HFF-Myc (cell line): Measurements from ENCODE around the gene MSI2.

Experiments used
- DNase-seq: peaks from one replicate; pipeline ENCODE4 v3.0.0-alpha.2; 2011; ENCODE audit warnings: low read depth; ENCODE audit errors: extremely low read depth
- H3K4me3 ChIP-seq: replicated peaks from 2 replicates; pipeline ENCODE4 v1.5.1; 2011; ENCODE audit warnings: low read depth, mild to moderate bottlenecking, control low read depth, low read length
- TF ChIP-seq, protein P1 (sequence below): IDR thresholded peaks from 2 replicates; pipeline ENCODE4 v1.5.1; 2012; ENCODE audit warnings: mild to moderate bottlenecking, low read depth, low read length, control low read depth; ENCODE audit errors: missing control alignments

The MSI2 gene

DNA sequence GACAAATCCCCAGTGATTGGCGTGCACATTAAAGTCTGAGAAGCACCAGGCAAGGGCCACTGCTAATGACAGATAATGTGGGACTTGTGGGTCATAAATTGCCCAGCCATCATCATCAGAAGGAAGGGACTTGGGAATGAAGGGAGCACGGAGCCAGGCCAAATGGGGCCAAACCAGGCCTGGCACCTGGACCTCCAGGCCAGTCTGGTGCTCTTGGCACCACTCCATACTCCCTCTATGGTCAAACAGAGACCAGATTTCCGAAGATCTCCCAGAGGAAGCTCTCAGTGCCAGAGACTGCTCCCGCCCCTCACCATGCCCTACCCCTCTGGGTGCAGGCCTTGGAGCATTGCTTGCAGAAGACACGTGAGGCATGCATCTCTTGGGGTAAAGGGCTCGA lies 346.6 kb downstream of the MSI2 start:
- TF ChIP-seq, protein P1, sequence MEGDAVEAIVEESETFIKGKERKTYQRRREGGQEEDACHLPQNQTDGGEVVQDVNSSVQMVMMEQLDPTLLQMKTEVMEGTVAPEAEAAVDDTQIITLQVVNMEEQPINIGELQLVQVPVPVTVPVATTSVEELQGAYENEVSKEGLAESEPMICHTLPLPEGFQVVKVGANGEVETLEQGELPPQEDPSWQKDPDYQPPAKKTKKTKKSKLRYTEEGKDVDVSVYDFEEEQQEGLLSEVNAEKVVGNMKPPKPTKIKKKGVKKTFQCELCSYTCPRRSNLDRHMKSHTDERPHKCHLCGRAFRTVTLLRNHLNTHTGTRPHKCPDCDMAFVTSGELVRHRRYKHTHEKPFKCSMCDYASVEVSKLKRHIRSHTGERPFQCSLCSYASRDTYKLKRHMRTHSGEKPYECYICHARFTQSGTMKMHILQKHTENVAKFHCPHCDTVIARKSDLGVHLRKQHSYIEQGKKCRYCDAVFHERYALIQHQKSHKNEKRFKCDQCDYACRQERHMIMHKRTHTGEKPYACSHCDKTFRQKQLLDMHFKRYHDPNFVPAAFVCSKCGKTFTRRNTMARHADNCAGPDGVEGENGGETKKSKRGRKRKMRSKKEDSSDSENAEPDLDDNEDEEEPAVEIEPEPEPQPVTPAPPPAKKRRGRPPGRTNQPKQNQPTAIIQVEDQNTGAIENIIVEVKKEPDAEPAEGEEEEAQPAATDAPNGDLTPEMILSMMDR, result no peak
- no peak overlapping the region for H3K4me3 ChIP-seq
- DNase-seq, result no peak

DNA sequence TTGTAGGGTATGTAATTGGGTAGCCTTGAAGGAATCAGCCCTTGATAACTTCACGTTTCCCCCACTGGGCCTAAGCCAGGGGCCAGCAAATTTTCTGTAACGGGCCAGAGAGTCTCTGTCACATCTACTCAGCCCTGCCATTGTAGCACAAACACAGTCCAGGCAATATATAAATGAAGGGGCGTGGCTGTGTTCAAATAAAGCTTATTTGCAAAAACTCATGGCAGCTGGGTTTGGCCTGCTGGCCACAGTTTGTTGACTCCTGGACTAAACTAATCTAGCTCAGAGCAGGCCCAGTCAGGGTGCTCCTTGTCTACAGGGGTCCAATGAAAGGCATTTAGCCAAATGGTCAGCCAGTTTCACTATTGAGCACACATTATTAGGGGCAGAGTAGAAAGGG lies 347.2 kb downstream of the MSI2 start:
- DNase-seq, result no peak
- H3K4me3 ChIP-seq, result no peak overlapping the region
- TF ChIP-seq, protein P1, result no peak

DNA sequence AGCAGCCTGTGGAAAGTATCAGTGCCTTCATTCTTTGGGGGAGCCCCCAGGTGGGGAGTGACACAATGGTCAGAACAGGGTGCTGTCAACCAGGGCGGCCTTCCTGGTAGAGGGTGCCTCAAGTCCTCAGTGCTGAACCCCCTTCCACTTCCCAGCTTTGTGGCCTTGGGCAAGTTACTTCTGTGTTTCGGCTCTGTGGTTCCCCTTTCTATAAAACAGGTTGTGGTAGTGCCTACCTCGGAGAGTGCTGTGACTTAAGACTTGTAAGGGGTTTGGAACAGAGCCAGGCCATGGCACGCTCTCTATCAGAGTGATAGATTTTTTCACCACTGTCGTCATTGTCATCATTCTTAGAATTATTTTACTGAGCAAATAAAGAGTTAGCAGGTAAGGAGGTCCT lies 347.7 kb downstream of the MSI2 start:
- no peak overlapping the region for H3K4me3 ChIP-seq
- TF ChIP-seq, protein P1, result no peak
- no peak for DNase-seq

DNA sequence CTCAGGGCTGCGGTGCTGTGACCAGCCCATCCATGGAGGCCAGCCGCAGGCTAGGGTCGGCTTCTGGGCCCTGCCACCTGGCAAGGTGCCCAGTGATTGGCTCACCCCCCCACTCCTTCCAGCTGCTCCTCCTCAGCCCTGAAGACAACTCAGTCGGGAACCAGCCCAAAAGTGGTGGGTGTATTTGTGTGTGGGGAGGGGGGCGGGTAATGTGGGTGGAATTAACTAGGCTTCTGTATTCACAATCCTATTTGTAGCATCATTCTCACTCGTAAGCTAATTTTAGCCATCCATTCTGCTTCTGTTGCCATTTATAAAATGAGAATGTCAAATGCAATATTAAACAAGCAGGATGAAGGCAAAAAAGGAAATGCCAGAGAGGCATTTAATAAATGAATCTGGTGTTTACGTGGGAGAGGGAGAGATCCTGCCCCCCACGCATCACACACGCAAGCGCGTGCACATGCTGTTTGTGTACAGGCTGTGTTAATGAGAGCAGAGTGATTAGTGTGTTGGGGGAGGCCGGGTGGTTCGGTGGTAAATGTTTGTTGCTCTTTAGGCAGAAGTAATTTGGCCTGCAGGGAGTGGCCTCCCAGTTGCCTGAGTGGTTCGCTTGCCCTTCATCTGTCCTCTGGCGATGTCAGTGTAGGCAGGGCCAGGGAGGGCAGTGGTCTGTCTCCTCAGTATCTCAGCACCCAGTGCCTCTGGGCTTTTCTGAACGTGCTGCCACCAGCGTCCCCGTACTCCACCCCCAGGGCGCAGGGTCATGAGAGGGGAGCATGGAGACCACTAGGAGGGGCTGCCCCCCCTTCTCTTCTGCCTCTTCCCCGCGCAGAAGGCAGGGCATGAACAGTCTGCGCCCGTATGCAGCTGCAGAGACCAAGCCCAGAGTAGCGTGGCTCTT lies 348.7 kb downstream of the MSI2 start:
- DNase-seq, result no peak
- no peak overlapping the region for H3K4me3 ChIP-seq
- TF ChIP-seq, protein P1, result no peak

DNA sequence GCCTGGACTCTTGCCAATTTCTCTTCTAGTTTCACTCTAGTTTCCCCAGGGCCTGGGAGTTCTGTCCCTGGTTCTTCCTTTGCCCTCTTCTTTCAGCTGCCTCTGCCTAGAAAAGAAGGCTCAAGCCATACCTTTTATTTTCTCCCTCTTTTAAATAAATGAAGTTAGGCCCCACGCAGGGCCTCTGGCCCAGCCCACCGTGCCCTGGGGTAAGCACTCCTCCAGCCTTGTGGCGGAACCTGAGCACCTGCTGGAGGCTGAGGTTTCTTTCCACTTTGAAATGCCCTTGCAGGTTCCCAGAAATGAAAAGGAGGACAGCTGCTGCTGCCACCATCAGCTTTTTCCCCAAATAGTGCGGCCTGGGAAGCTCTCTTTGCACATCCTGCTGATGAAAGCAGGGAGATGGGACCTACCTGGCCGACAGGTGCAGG lies 349.4 kb downstream of the MSI2 start:
- TF ChIP-seq, protein P1, result no peak
- no peak overlapping the region for H3K4me3 ChIP-seq
- no peak for DNase-seq

DNA sequence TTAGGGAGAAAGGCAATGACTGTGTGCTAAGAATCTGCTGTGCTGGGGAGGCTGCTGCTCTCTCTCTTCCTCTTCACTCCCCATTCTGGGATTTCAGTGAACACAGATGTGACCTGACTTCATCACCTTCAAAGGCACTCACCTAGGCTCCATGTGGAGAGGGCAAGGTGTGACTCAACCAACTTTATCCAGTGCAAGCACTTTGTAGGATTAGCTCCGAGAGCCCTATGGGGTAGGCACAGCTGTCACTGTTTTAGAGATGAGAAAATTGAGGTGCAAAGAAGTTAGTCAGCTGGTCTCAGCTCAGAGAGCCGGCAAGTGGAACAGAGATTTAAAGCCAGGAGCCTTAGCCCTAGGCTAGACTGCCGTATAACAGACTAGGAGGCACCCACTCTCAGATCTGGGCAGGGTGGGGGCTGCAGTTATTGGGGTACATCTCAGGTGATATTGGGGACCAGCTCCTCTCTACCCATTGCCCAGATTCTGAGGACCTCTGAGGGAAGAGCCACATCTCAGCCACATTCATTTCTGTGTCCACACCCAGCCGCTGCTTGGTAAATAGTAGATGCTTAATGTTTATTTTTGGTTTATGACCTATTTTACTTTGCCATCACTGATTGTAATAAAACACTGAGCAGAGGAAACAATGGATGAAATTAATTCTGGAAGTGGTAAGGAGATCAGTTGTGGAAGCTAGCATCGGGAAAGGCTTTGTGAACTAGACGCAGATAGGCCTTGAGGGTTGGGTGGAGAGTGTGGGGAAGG lies 350.0 kb downstream of the MSI2 start:
- TF ChIP-seq, protein P1, result no peak
- DNase-seq, result no peak
- H3K4me3 ChIP-seq, result no peak overlapping the region
